H1 (cell line): ENCODE results near the gene SLC12A2. TPM values are rescaled to one million over a fixed set of nuclear protein-coding genes. Genes with fewer than 3 reads are reported as not detected.

Experiments used
- CTCF ChIA-PET: fragments of 300-600 bp; sonication (Branson Sonifier 250); formaldehyde crosslinking; loops from one replicate; lab custom pipeline; 2021; ENCODE audit not compliant: partially characterized antibody; lab: Charles Lee
- POLR2A ChIA-PET: fragments of 300-600 bp; sonication (Branson Sonifier 250); formaldehyde crosslinking; loops from one replicate; lab custom pipeline; 2021; ENCODE audit warnings: inconsistent platforms; ENCODE audit not compliant: partially characterized antibody; lab: Charles Lee
- DNase-seq, 2 experiments: peaks; one replicate each; pipeline versions ENCODE4 v3.0.0 to v3.0.0-alpha.2; 2010 to 2022; ENCODE audit warnings: low spot score in 2 of 2, low read depth in 1 of 2, mixed read lengths in 1 of 2
- FAIRE-seq: peaks from 2 replicates; lab custom pipeline; 2011; peaks lifted over from hg19 to GRCh38; lab: Jason Lieb, UNC
- H2AFZ ChIP-seq: 2 replicates; pipeline ENCODE4 v1.8.1; 2012; ENCODE audit warnings: low read length, inconsistent platforms
- H2AK5ac ChIP-seq: 2 replicates; pipeline ENCODE4 v1.6.1; 2013; ENCODE audit warnings: low read depth, low read length
- H2BK120ac ChIP-seq: replicated peaks from 2 replicates; pipeline ENCODE3; 2013; ENCODE audit warnings: low read depth, low read length, inconsistent platforms
- H2BK12ac ChIP-seq: 2 replicates; pipeline ENCODE4 v1.6.1; 2013; ENCODE audit warnings: low read depth, low read length
- H2BK15ac ChIP-seq: 2 replicates; pipeline ENCODE4 v1.6.1; 2013; ENCODE audit warnings: low read length
- H2BK20ac ChIP-seq: 2 replicates; pipeline ENCODE4 v1.6.1; 2013; ENCODE audit warnings: low read length
- H2BK5ac ChIP-seq: 2 replicates; pipeline ENCODE4 v1.6.1; 2013; ENCODE audit warnings: low read depth, low read length
- H3K14ac ChIP-seq: 2 replicates; pipeline ENCODE4 v1.6.1; 2013; ENCODE audit warnings: inconsistent platforms; ENCODE audit not compliant: insufficient read length
- H3K18ac ChIP-seq: 2 replicates; pipeline ENCODE4 v1.6.1; 2013; ENCODE audit warnings: low read length; ENCODE audit errors: extremely low read depth
- H3K23ac ChIP-seq: 2 replicates; pipeline ENCODE4 v1.6.1; 2013; ENCODE audit warnings: inconsistent platforms; ENCODE audit not compliant: insufficient read length
- H3K23me2 ChIP-seq: 2 replicates; pipeline ENCODE4 v1.6.1; 2013; ENCODE audit warnings: low read depth, low read length
- H3K27ac ChIP-seq: 2 replicates; pipeline ENCODE4 v1.6.1; 2011; ENCODE audit warnings: low read depth, low read length, inconsistent platforms
- H3K27me3 ChIP-seq, 4 experiments: replicated peaks in 1 of 4; 1 replicate in 1 of 4; 2 replicates in 3 of 4; pipeline versions ENCODE4 v1.6.1 to v1.8.1; 2011 to 2013; ENCODE audit warnings: low read length in 3 of 4, mild to moderate bottlenecking in 3 of 4, inconsistent platforms in 2 of 4, mixed read lengths in 2 of 4, moderate library complexity in 1 of 4; ENCODE audit not compliant: control insufficient read depth in 3 of 4, insufficient read depth in 3 of 4; ENCODE audit errors: extremely low read depth in 1 of 4
- H3K36me3 ChIP-seq, 4 experiments: 2 replicates each; pipeline versions ENCODE4 v1.6.1 to v1.8.1; 2011 to 2013; ENCODE audit warnings: mild to moderate bottlenecking in 4 of 4, low read length in 3 of 4, moderate library complexity in 2 of 4, control low read depth in 1 of 4, inconsistent platforms in 1 of 4; ENCODE audit not compliant: insufficient read depth in 4 of 4, control insufficient read depth in 2 of 4
- H3K4ac ChIP-seq: replicated peaks from 2 replicates; pipeline ENCODE3; 2013; ENCODE audit warnings: low read length, low read depth, mixed read lengths, inconsistent platforms; ENCODE audit not compliant: insufficient read length
- H3K4me1 ChIP-seq, 4 experiments: replicated peaks in 1 of 4; 1 replicate in 1 of 4; 2 replicates in 3 of 4; pipeline versions ENCODE4 v1.6.1 to v1.8.1; 2011 to 2013; ENCODE audit warnings: low read length in 3 of 4, inconsistent platforms in 2 of 4, mixed read lengths in 1 of 4; ENCODE audit not compliant: insufficient read depth in 4 of 4, control insufficient read depth in 3 of 4
- H3K4me2 ChIP-seq, 2 experiments: 2 replicates each; pipeline versions ENCODE4 v1.6.1 to v1.8.1; 2011 to 2013; ENCODE audit warnings: low read depth in 2 of 2, low read length in 2 of 2, control low read depth in 1 of 2, inconsistent platforms in 1 of 2, mild to moderate bottlenecking in 1 of 2; ENCODE audit not compliant: insufficient read depth in 1 of 2
- H3K4me3 ChIP-seq, 4 experiments: fragments of 200-600, 300-600 bp in 1 of 4; sonication (generic), shearing (Covaris generic), sonication (Bioruptor Twin) in 1 of 4; 2 replicates each; pipeline versions ENCODE4 v1.5.1 to v1.8.1; 2011 to 2016; ENCODE audit warnings: low read length in 4 of 4, low read depth in 3 of 4, control low read depth in 2 of 4, inconsistent platforms in 2 of 4, mild to moderate bottlenecking in 2 of 4, mixed read lengths in 1 of 4, moderate library complexity in 1 of 4; ENCODE audit not compliant: insufficient read depth in 2 of 4; ENCODE audit errors: extremely low read depth in 1 of 4
- H3K56ac ChIP-seq: replicated peaks from 2 replicates; pipeline ENCODE3; 2013; ENCODE audit warnings: low read depth, mild to moderate bottlenecking, mixed read lengths, low read length, inconsistent platforms; ENCODE audit not compliant: insufficient read length
- H3K79me1 ChIP-seq: 2 replicates; pipeline ENCODE4 v1.6.1; 2013; ENCODE audit warnings: low read depth, low read length, control low read depth
- H3K79me2 ChIP-seq, 2 experiments: 2 replicates each; pipeline versions ENCODE4 v1.6.1 to v1.8.1; 2012 to 2013; ENCODE audit warnings: low read length in 2 of 2, mild to moderate bottlenecking in 2 of 2, inconsistent platforms in 1 of 2; ENCODE audit not compliant: insufficient read depth in 2 of 2, control insufficient read depth in 1 of 2
- H3K9ac ChIP-seq, 4 experiments: replicated peaks in 1 of 4; 1 replicate in 1 of 4; 2 replicates in 3 of 4; pipeline versions ENCODE4 v1.6.1 to v1.8.1; 2011 to 2013; ENCODE audit warnings: low read depth in 3 of 4, low read length in 3 of 4, control low read depth in 2 of 4, mild to moderate bottlenecking in 2 of 4, moderate library complexity in 2 of 4, inconsistent platforms in 1 of 4; ENCODE audit errors: extremely low read depth in 1 of 4
- H3K9me3 ChIP-seq, 2 experiments: 2 replicates each; pipeline versions ENCODE4 v1.6.1 to v1.8.1; 2012 to 2013; ENCODE audit warnings: mild to moderate bottlenecking in 2 of 2, moderate library complexity in 2 of 2, control low read depth in 1 of 2, inconsistent platforms in 1 of 2, low read depth in 1 of 2, low read length in 1 of 2, mixed read lengths in 1 of 2; ENCODE audit not compliant: insufficient read depth in 2 of 2
- H4K20me1 ChIP-seq, 2 experiments: replicated peaks in 1 of 2; 2 replicates each; pipeline versions ENCODE3 to v1.8.1; 2011 to 2013; ENCODE audit warnings: inconsistent platforms in 2 of 2, low read length in 2 of 2, mild to moderate bottlenecking in 1 of 2; ENCODE audit not compliant: insufficient read depth in 2 of 2, control insufficient read depth in 1 of 2
- H4K5ac ChIP-seq: 2 replicates; pipeline ENCODE4 v1.6.1; 2013; ENCODE audit warnings: low read length, low read depth, mixed read lengths, inconsistent platforms; ENCODE audit not compliant: insufficient read length
- H4K8ac ChIP-seq: 2 replicates; pipeline ENCODE4 v1.8.0; 2013; ENCODE audit warnings: mild to moderate bottlenecking, moderate library complexity, low read length, inconsistent platforms; ENCODE audit not compliant: insufficient read depth; ENCODE audit errors: extremely low read depth
- H4K91ac ChIP-seq: replicated peaks from 2 replicates; pipeline ENCODE3; 2013; ENCODE audit warnings: low read length, mixed read lengths, inconsistent platforms; ENCODE audit not compliant: insufficient read length
- BRCA1 ChIP-seq: IDR thresholded peaks from 2 replicates; pipeline ENCODE4 v1.6.1; 2012; ENCODE audit warnings: low read depth, low read length, improper control_type of control experiment
- CHD1 ChIP-seq: IDR thresholded peaks from 2 replicates; pipeline ENCODE4 v1.6.1; 2012; ENCODE audit warnings: low read depth, low read length, improper control_type of control experiment
- GTF2F1 ChIP-seq: IDR thresholded peaks from 2 replicates; pipeline ENCODE4 v1.6.1; 2012; ENCODE audit warnings: low read depth, low read length, improper control_type of control experiment, borderline replicate concordance
- KDM4A ChIP-seq: IDR thresholded peaks from one replicate; pipeline ENCODE4 v1.7.1; 2012; ENCODE audit warnings: low read depth, mild to moderate bottlenecking, moderate library complexity, low read length, inconsistent platforms; ENCODE audit not compliant: severe bottlenecking
- KDM5A ChIP-seq: fragments of 200-600 bp; IDR thresholded peaks from 2 replicates; pipeline ENCODE4 v1.7.1; 2012; ENCODE audit warnings: mild to moderate bottlenecking, low read length, inconsistent platforms, mixed read lengths
- WGBS, 2 experiments: shearing (Covaris generic) in 1 of 2; methylation state at CpG; one replicate each; pipeline versions ENCODE4 v1.1.6 to v1.1.7; 2013 to 2015; ENCODE audit warnings: low lambda C conversion rate in 2 of 2, mixed read lengths in 2 of 2, inconsistent platforms in 1 of 2, low coverage in 1 of 2, missing lambda C conversion rate in 1 of 2; ENCODE audit not compliant: insufficient replicate concordance in 2 of 2, insufficient coverage in 1 of 2, insufficient read length in 1 of 2; ENCODE audit errors: extremely low coverage in 1 of 2, missing lambda C conversion rate in 1 of 2; 5-methylcytosine and 5-hydroxymethylcytosine counted together
- polyA plus RNA-seq, 7 experiments: library from polyadenylated mRNA; depleted of rRNA in 3 of 7; stranded (reverse) in 5 of 7; unstranded in 2 of 7; fragments of >200 nt in 5 of 7; fragments of 200-250 nt in 2 of 7; gene quantifications; 1 replicate in 5 of 7; 2 replicates in 1 of 7; 4 replicates in 1 of 7; pipeline versions ENCODE4 v1.2.1 to v1.2.3, GENCODE V29; 2011 to 2013; ENCODE audit warnings: missing spikeins in 2 of 7, mixed read lengths in 2 of 7
- total RNA-seq: library from RNA; stranded (reverse); fragmentation: NEBNext Ultra II Directional; extraction: Animal tissue kit (Norgen Biotek cat#: 25700); gene quantifications from 2 replicates; pipeline ENCODE4 v1.2.1, GENCODE V29; 2021

The SLC12A2 gene
- total and polyA plus RNA-seq, 2 of the 8 experiments (the other 6 are each of a cell fraction or from before 2014, with no cell fraction given): 2.6 to 16.2 TPM

DNA sequence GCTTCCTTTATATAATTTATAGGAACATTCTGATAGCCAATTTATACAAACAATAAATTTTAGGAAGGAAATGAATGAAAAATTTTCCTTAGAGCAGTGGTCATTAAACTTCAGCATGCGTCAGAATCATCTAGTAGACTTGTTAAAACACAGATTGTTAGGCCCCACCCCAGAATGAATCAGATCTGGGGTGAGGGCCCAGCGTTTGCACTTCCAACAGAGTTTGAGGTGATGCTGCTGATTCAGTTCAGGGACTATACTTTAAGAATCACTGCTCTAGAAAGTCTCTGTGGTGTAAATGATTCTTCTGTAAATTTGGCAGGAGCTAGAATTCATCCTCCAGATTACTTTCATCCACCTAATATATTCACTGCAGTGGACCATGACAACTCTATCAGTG, 80.4 kb downstream of the SLC12A2 start:
- Histone ChIP-seq H3K27me3 (no peaks in the 10 kb centered on the region), H3K9ac (no peak overlapping the region), H3K18ac (no peak overlapping the region), H3K14ac (no peak overlapping the region), H3K9me3 (no peaks in the 10 kb centered on the region), H3K23me2 (no peaks in the 10 kb centered on the region; the same call in 1 of the 2 replicates), H3K79me2 (no peaks in the 10 kb centered on the region), H3K56ac (no peak overlapping the region), H4K8ac (no peak overlapping the region), H2AK5ac (no peak overlapping the region), H3K4me3 (no peak overlapping the region), H3K4ac (no peak overlapping the region), H2BK15ac (no peak overlapping the region), H2BK12ac (no peak overlapping the region), H3K4me1 (no peaks in the 10 kb centered on the region), H4K91ac (no peak overlapping the region), H4K5ac (no peak overlapping the region), H3K23ac (no peak overlapping the region), H3K27ac (no peak overlapping the region), H2BK5ac (no peak overlapping the region), H3K4me2 (no peak overlapping the region), H2AFZ (no peak overlapping the region), H4K20me1 (peaks cover 0 to 2% of the 10 kb centered on the region in 2 experiments), H3K79me1 (no peaks in the 10 kb centered on the region), H2BK20ac (no peak overlapping the region), H2BK120ac (no peak overlapping the region), H3K36me3 (no peaks in the 10 kb centered on the region; a peak in 2 of 8 replicates)
- POLR2A ChIA-PET: no interaction called here
- TF ChIP-seq KDM4A: no peak
- TF ChIP-seq CHD1: no peak
- no peak for TF ChIP-seq KDM5A
- no peak for TF ChIP-seq BRCA1
- no peak for TF ChIP-seq GTF2F1
- DNase-seq: no peak
- CTCF ChIA-PET: interaction anchor here (0.9 kb wide), 1 partner anchor 254 kb away, joined by 3 read pairs; no protein-coding TSS in a partner anchor
- WGBS, 2 experiments: 59% methylated on average over 2 of the region's 2 CpGs; no CpG with 5 or more reads in 1 of the 2 experiments
- FAIRE-seq: no peak
